Measurements from ENCODE around the gene B3GALT6.

Gene B3GALT6

DNA sequence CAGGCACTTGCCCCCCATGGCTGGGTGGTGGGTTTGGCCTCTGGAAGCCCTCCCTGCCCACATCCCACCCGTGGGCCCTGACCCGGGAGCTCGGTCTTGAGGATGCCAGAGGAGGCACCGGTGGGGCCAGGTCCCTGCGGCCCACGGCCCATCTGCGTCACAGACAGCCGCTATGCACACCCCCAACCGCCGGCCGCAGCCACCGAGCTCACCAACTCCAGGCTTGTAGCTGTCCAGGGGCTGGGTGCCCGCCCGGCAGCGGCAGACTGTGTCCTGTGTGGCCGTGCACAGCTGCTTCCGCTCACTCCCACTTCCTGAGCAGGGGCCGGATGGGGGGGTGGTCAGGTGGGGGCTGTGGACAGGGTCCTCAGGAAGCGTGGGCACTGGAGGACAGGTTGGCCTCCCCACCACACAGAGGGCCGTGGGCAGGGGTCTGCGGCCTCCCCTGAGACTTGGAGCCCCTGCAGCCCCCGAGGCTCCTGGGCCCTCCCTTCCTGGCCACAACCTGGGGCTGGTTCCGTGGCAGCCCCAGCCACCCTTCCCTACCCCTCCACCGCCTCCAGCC, 19.2 kb upstream of the B3GALT6 start:
- peak in 1 of 42 donors; percentile 2 for DNase-seq

GRCh38 chr1:1213345-1214265, 18.4 kb upstream of the B3GALT6 start, which contains the start of gene TNFRSF4:
Gene TNFRSF4 (minus strand): TSS chr1:1214153. CDS start chr1:1214127, 26 bp downstream.
- intact Hi-C loops (cut with DNase I) = no loop called here
- DNase-seq = peak in 1 of 42 donors; percentile 1

More for the DNA sequence above, 19.2 kb upstream of the B3GALT6 start:
- intact Hi-C loops (cut with DNase I) = no loop called here

DNA sequence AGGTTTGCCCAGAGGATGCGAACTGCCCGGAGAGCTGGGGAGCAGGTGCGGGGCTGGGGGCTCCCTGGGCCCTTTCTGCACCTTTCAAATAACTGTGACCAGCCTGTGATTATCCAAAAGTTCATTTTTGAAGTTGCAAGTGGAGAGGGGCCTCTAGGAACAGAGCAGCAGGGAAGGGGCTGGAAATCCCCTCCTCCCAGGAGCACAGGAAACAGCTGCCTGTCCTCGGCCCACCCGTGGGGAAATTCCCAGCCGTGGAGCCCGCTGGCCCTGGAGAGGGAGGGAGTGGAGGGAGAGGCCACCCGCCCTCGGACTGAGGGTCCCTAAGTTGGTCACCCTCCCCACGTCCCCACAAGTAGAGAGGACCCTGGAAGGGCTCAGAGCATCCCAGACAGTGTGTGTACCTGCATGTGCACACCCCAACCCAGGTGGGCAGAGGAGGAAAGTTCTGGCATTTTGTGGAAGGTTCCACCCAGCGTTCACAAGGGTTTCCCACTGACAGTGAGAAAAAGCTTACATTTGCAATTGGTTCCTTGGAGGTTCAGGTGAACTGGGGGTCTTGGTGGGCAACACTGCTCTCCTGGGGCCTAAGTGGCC, 16.9 kb upstream of the B3GALT6 start:
- no peak for DNase-seq
- intact Hi-C loops (cut with DNase I) = no loop called here

- no peak for DNase-seq
- intact Hi-C loops (cut with DNase I) = no loop called here
These were observed 16.0 kb upstream of the B3GALT6 start for GRCh38 chr1:1215881-1216605.

DNA sequence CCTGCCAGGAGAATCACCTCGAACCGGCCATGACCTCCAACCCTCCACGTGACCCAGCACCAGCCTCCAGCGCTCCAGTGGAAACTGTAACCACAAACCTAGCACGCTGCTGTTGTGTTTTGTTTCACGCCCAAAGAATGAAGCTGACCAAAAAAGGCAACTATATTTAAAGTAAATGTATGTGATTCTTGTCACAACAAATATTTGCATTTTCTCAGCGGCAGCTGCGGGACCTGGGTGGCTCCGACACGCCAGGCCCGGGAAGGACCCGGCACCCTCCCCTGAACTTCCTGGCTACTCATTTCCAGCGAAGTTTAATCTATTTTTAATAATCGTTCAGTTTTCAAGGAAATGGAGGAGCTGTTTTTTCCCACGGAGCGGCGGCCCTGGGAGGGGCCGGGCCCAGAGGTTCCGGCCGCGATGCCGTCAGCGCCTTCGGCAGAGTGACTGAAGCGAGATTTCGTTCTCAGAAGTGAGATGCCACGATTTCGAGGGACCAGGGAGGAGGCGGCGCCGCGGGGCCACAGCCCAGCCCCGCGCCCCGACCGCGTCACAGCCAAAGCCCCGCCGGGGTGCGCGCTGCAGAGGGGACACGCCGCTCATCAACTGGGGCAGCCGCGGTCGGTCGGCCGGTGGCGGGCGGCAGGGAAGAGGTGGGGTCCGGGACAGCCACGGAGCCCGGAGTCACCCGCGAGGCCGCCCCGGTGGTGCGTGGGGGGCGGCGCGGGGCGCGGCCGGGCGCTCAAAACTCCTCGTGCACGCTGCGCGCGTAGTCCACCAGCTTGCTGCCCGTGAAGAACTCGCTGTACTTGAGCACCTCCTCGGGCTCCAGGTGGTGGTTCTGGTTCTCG, 15.0 kb upstream of the B3GALT6 start:
- intact Hi-C loops (cut with DNase I) = no loop called here
- no peak for DNase-seq

DNA sequence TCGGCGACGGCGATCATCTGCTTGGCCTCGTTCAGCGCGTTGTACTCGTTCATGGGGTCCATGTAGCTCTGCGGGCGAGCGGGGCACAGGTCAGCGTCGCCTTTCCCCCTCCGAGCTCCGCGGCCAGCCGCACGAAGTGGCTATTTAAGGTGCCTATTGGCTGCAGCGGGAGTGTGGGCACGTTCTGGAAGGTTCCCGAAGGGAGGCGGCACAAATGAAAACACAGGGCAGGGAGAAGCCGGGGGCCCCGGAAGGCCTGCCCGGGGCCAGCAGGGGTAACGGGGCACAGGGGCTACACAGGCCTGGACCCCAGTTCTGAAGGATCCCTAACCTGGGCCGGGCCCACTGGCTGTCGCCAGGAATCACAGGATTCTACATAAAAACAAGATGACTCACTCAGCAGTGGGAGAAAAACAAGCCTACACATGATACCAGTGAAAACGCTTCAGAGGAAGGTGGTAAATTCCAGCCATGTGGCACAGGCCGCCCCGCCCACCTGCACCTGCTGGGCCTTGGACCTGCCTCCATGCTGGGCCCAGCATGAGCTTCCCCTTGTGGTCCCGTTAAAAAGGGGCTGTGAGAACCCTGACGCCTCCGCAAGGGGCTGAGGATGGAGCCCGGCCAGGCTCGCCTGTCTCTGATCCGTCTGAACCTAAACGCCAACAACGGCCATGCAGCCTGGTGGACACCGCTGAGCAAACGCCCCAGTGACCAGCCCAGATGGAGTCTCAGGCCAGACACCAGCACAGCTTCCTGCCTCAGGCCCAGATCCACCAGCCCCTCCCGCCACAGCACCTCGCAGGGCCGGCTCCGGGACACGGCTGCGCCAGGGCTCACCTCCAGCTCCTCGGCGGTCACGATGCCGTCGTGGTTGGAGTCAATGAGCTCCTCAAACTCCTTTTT, 14.2 kb upstream of the B3GALT6 start:
- peak in 3 of 42 donors; percentile 16 to 49 (median 33) for DNase-seq
- intact Hi-C loops (cut with DNase I) = no loop called here

GRCh38 chr1:1218524-1219200, 13.4 kb upstream of the B3GALT6 start:
- no peak for DNase-seq
- intact Hi-C loops (cut with DNase I) = no loop called here

- intact Hi-C loops (cut with DNase I) = no loop called here
- no peak for DNase-seq
These were observed 12.7 kb upstream of the B3GALT6 start for GRCh38 chr1:1219341-1219740.

GRCh38 chr1:1220197-1220596, 11.8 kb upstream of the B3GALT6 start:
- no peak for DNase-seq
- intact Hi-C loops (cut with DNase I) = no loop called here

- DNase-seq = no peak
- intact Hi-C loops (cut with DNase I) = no loop called here
These were observed 10.0 kb upstream of the B3GALT6 start for GRCh38 chr1:1221887-1222574.

DNA sequence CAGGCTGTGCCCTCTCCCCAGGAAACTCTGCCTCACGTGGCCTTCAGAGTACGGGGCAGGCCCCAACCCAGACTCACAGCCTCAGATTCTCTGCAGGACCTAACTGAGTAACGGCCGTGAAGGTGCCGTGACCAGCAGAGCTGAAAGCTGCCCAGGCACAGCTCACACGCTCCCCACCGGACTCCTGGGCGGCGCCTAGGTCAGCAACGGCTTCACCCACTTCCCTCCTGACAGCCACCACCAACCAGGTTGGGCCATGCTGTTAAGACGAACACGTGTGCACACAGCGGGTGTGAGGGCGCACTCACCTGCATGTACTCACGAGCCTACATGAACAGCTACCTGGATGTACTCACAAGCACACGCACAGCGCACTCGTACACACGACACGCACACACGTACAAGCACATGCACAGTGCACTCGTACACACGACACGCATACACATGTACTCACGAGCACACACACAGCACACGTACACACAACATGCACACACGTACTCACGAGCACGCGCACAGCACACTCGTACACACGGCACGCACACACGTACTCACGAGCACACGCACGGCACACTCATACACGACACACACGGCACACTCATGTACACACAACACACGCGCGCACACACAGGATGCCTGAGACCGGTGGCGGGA, 9.3 kb upstream of the B3GALT6 start:
- intact Hi-C loops (cut with DNase I) = no loop called here
- no peak for DNase-seq

GRCh38 chr1:1223321-1223720, 8.7 kb upstream of the B3GALT6 start:
- intact Hi-C loops (cut with DNase I) = no loop called here
- no peak for DNase-seq

GRCh38 chr1:1223891-1224290, 8.1 kb upstream of the B3GALT6 start:
- intact Hi-C loops (cut with DNase I) = no loop called here
- DNase-seq = no peak

GRCh38 chr1:1225238-1225845, 6.7 kb upstream of the B3GALT6 start:
- intact Hi-C loops (cut with DNase I) = no loop called here
- no peak for DNase-seq

DNA sequence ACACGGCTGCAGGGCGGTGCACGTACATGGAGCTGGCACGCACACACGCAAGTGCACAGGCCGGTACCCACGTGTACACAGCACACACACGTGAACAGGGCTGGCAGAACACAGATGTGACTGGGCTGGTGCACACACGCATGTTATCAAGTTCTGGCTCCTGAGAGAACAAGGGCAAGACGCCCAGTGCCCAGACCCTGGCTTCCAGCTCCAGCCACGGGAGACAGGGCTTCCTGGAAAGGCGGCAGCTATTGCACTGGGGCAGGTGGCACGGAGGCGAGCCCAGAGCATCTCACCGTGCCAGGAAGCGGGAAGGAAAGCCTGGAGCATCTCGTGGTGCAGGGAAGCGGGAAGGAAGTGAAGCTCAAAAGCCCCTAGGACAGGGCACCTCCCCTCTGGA, 6.1 kb upstream of the B3GALT6 start:
- intact Hi-C loops (cut with DNase I) = no loop called here

More for the DNA sequence above, 6.1 kb upstream of the B3GALT6 start:
- DNase-seq = no peak
